T-helper 17 cell (primary cell): ENCODE data around the gene ICOS. TPM values are rescaled to one million over a fixed set of nuclear protein-coding genes. Genes with fewer than 3 reads are reported as not detected.
"Not testable (repeated sequence)": the region's sequence is repeated elsewhere in the genome, so short reads cannot be mapped to it uniquely, and the experiment has no call there.

Experiments
- ATAC-seq: fragments of 150-1000 bp; cut with Tn5 transposase; 2 replicates; pipeline ENCODE4 v1.10.0; 2021; ENCODE audit warnings: mild to moderate bottlenecking, moderate library complexity
- DNase-seq, 3 donors: peaks; one replicate each; pipeline versions ENCODE4 v3.0.0 to v3.0.0-alpha.2; 2020 to 2021
- H3K9me3 ChIP-seq: one replicate; pipeline ENCODE4 v1.7.0; 2013; ENCODE audit warnings: low read length, mild to moderate bottlenecking; ENCODE audit not compliant: control insufficient read depth, poor library complexity, severe bottlenecking
- H3K27ac Mint-ChIP-seq: one replicate; pipeline ENCODE4 v1.8.0; 2022; ENCODE audit warnings: mild to moderate bottlenecking, moderate library complexity, mixed read lengths
- H3K27me3 Mint-ChIP-seq: one replicate; pipeline ENCODE4 v1.8.0; 2022; ENCODE audit warnings: mixed read lengths
- H3K36me3 Mint-ChIP-seq: one replicate; pipeline ENCODE4 v1.8.0; 2022; ENCODE audit warnings: low read depth, mixed read lengths
- H3K4me1 Mint-ChIP-seq: one replicate; pipeline ENCODE4 v1.8.0; 2022; ENCODE audit warnings: mild to moderate bottlenecking, mixed read lengths
- H3K4me3 Mint-ChIP-seq: one replicate; pipeline ENCODE4 v1.8.0; 2022; ENCODE audit warnings: mild to moderate bottlenecking, moderate library complexity, mixed read lengths
- total RNA-seq, 4 donors: library from RNA in 2 of 4; stranded (reverse) in 2 of 4; gene quantifications; one replicate each; pipeline ENCODE4 v1.2.3 and lab custom pipeline; 2022 to 2026

Gene ICOS
- total RNA-seq, 2 donors from 2014 or later: 71.5 to 122 TPM

DNA sequence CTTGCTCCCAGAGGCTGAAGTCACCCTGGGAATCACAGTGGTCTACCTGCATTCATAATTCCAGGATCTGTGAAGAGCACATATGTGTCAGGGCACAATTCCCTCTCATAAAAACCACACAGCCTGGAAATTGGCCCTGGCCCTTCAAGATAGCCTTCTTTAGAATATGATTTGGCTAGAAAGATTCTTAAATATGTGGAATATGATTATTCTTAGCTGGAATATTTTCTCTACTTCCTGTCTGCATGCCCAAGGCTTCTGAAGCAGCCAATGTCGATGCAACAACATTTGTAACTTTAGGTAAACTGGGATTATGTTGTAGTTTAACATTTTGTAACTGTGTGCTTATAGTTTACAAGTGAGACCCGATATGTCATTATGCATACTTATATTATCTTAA is 24.2 kb downstream of the ICOS start:
- Mint-ChIP-seq H3K36me3 (peaks cover 15% of the 10 kb centered on the region), H3K4me3 (no peak overlapping the region), H3K27me3 (no peaks in the 10 kb centered on the region), H3K4me1 (peaks cover 35% of the 10 kb centered on the region), H3K27ac (peak overlapping the region; percentile 99)
- no peaks in the 10 kb centered on the region for H3K9me3 ChIP-seq
- ATAC-seq (no peak), DNase-seq (no peak)

DNA sequence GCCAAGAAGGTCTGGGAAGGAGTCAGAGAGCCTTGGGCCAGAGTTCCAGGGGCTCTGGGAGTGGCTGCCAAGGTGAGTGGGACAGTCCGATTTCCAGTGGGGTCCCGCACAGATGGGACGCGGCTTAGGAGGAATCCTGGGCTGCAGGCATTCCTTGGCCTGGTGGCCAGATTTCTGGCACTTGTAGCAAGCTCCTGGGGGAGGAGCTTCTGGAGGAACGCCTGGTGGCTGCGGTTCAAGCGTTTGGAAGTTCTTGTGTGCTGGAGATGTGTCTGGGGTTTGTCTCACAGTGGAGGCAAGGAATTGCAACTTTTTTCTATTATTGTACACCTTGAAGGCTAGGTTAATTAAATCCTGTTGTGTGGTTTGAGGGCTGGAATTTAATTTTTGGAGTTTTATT is 28.6 kb downstream of the ICOS start:
- not testable (repeated sequence) for H3K4me3 Mint-ChIP-seq, ATAC-seq, H3K36me3 Mint-ChIP-seq, H3K27me3 Mint-ChIP-seq, H3K9me3 ChIP-seq, DNase-seq
- Mint-ChIP-seq H3K27ac (peak overlapping the region; percentile 70), H3K4me1 (peaks cover 31% of the 10 kb centered on the region)

DNA sequence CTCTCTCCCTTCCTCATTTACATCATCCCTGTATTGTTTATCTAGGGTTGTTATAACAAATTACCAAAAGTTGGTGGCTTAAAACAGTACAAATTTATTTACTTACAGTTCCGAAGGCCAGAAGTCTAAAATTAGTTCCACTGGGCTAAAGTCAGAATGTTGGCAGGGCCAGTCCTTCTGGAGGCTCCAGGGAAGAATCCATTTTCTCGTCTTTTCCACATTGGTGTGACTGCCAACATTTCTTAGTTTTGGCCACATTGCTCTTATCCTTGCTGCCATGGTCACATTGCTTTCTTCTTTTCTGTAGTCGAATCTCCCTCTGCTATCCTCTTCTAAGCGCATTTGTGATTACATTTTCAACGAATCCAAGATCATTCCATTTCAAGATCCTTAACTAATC is 34.7 kb downstream of the ICOS start:
- DNase-seq (no peak), ATAC-seq (no peak)
- no peaks in the 10 kb centered on the region for H3K27me3 Mint-ChIP-seq
- H3K4me1 Mint-ChIP-seq: peaks cover 9% of the 10 kb centered on the region
- no peak overlapping the region for H3K4me3 Mint-ChIP-seq
- H3K9me3 ChIP-seq: no peaks in the 10 kb centered on the region
- no peak overlapping the region for H3K27ac Mint-ChIP-seq
- no peaks in the 10 kb centered on the region for H3K36me3 Mint-ChIP-seq

DNA sequence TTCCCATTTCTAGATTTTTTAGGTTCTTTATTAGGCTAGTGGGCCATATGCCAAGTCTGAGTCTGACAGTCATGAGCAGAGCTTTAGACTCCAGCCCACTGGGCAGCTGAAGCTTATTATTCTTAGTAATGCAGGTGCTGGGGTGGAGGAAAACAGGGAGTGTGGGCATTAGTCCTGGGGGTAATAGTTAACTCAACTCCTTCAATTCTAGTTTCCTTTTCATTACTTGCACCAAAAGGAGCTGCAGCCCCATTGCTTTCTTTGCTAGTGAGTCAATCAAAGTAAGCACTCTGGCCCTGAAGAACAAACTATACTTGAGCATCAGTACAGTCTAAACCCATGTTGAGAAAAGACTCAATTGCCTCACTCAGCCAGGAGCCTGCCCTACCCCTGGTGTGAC is 35.5 kb downstream of the ICOS start:
- no peaks in the 10 kb centered on the region for H3K9me3 ChIP-seq
- ATAC-seq: no peak
- H3K4me3 Mint-ChIP-seq: no peak overlapping the region
- H3K4me1 Mint-ChIP-seq: peaks cover 4% of the 10 kb centered on the region
- H3K27me3 Mint-ChIP-seq: no peaks in the 10 kb centered on the region
- no peak for DNase-seq
- H3K27ac Mint-ChIP-seq: no peak overlapping the region
- no peaks in the 10 kb centered on the region for H3K36me3 Mint-ChIP-seq

DNA sequence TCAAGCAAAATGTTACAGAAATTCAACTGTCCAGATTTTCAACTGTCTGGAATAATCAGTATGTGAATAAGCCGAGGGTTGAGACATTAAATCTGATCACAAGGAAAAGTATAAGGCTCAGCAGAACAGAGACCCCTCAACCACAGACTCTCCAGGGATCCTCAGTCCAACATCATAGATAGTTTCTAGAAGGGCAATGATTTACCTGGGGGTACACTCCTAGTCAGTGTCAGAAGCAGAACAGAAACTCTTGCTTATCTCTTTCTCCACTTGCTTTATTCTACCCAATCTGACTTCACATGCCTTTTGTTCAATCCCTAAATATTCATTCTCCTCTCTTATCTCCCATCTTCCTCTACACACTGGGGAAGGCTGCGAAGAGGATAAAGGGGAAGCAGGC is 36.4 kb downstream of the ICOS start:
- ATAC-seq: no peak
- Mint-ChIP-seq H3K27me3 (no peaks in the 10 kb centered on the region), H3K4me1 (peaks cover 4% of the 10 kb centered on the region), H3K4me3 (no peak overlapping the region), H3K36me3 (no peaks in the 10 kb centered on the region), H3K27ac (no peak overlapping the region)
- no peak for DNase-seq
- H3K9me3 ChIP-seq: no peaks in the 10 kb centered on the region

DNA sequence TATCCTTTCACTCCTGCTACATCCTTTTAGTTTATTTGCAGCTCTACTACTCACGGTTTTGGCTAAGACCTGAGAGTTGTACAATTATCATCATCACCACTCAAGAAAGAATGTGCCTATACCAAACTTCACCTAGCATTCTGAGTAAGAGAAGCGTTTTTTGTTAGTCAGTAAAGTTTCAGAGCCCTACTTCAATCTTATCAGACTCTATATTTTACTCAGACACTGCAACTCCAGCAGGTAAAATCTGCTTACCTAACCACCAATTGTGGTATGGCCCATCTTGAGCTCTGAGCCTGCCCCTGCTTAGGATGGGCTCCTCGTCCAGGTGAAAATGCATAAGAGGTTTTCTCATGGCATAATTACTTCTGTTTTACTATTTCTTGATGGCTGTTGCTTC is 37.1 kb downstream of the ICOS start:
- Mint-ChIP-seq H3K4me3 (no peak overlapping the region), H3K4me1 (peaks cover 4% of the 10 kb centered on the region), H3K27ac (no peak overlapping the region), H3K27me3 (no peaks in the 10 kb centered on the region), H3K36me3 (no peaks in the 10 kb centered on the region)
- ATAC-seq (no peak), DNase-seq (no peak)
- H3K9me3 ChIP-seq: no peaks in the 10 kb centered on the region

DNA sequence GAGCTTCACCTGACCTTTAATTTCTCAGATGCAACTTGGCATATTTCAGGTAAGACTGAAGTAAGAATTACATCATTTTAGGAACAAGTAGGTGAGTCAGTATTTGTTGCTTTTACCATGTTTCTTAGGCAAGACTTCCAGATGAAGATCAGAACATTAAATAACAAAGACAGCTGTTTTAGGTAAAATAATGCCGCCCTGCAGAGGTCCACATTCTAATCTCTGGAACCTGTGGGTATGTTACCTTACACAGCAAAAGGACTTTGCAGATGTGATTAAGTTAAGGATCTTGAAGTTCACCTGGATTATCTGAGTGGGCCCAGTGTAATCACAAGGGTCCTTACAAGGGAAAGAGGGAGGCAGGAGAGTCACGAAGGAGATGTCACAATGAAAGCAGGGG is 39.3 kb downstream of the ICOS start:
- DNase-seq (no peak), ATAC-seq (no peak)
- no peaks in the 10 kb centered on the region for H3K27me3 Mint-ChIP-seq
- no peaks in the 10 kb centered on the region for H3K36me3 Mint-ChIP-seq
- H3K27ac Mint-ChIP-seq: no peak overlapping the region
- peaks cover 4% of the 10 kb centered on the region for H3K4me1 Mint-ChIP-seq
- no peak overlapping the region for H3K4me3 Mint-ChIP-seq
- no peaks in the 10 kb centered on the region for H3K9me3 ChIP-seq

DNA sequence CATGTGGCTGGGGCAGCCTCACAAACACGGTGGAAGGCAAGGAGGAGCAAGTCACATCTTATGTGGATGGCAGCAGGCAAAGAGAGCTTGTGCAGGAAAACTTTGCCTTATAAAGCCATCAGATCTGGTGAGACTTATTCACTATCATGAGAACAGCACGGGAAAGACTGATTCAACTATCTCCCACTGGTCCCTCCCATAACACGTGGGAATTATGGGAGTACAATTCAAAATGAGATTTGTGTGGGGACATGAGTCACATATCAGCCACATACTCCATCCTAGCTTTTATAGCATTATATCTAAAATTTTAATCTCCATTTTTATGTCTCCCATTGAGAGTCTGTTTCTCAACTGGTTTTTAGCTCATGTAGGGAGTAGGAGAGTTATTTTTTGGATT is 45.7 kb downstream of the ICOS start:
- ATAC-seq (no peak), DNase-seq (no peak)
- Mint-ChIP-seq H3K36me3 (no peaks in the 10 kb centered on the region), H3K4me1 (peaks cover 10% of the 10 kb centered on the region), H3K27ac (no peak overlapping the region), H3K4me3 (no peak overlapping the region), H3K27me3 (no peaks in the 10 kb centered on the region)
- no peaks in the 10 kb centered on the region for H3K9me3 ChIP-seq

DNA sequence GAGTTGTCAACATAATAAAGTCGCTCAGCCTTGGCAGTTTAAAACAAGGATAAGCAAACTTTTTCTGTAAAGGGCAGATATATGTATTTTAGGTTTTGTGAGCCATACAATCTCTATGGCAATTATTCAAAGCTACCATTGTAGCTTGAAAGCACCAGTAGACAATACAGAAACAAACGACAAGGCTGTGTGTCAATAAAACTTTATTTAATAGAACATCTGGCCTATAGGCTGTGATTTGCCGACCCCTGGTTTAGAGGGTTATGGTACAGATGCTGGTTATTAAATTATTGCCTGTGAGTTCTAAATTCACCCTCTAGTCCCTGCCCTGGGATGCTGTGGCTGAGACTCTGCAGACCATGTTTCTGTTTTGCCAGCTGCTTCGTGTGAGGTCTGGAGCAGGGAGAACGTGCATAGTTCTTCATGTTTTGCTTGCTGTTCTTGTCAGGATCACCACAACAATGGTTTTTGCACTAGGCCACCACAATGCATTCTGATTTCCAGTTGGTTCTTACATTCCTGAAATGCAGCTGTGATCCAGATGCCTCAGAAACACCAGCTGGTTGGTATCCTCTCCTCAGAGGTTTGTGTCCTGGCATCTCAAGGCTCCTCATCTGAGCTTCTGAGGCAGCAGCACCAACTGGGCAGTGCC is 46.6 kb downstream of the ICOS start:
- H3K4me3 Mint-ChIP-seq: no peak overlapping the region
- no peaks in the 10 kb centered on the region for H3K36me3 Mint-ChIP-seq
- peaks cover 15% of the 10 kb centered on the region for H3K4me1 Mint-ChIP-seq
- no peak overlapping the region for H3K27ac Mint-ChIP-seq
- no peak for ATAC-seq
- no peaks in the 10 kb centered on the region for H3K27me3 Mint-ChIP-seq
- H3K9me3 ChIP-seq: no peaks in the 10 kb centered on the region
- DNase-seq: no peak

DNA sequence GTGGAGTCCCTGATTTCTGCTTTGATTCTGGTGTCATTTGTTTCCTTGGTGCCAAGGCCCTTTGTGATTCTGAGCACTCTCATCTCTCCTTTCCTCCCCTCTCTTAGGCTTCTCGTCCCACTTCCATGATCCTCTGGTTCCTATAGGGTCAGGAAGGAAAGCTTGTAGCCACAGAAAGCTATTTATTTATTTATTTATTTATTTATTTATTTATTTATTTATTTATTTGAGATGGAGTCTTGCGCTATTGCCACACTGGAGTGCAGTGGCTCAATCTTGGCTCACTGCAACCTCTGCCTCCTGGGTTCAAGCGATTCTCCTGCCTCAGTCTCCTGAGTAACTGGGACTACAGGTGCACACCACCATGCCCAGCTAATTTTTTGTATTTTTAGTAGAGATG is 49.4 kb downstream of the ICOS start:
- H3K9me3 ChIP-seq, DNase-seq, H3K27me3 Mint-ChIP-seq, H3K36me3 Mint-ChIP-seq, ATAC-seq, H3K27ac Mint-ChIP-seq, H3K4me3 Mint-ChIP-seq: not testable (repeated sequence)
- peaks cover 24% of the 10 kb centered on the region for H3K4me1 Mint-ChIP-seq

DNA sequence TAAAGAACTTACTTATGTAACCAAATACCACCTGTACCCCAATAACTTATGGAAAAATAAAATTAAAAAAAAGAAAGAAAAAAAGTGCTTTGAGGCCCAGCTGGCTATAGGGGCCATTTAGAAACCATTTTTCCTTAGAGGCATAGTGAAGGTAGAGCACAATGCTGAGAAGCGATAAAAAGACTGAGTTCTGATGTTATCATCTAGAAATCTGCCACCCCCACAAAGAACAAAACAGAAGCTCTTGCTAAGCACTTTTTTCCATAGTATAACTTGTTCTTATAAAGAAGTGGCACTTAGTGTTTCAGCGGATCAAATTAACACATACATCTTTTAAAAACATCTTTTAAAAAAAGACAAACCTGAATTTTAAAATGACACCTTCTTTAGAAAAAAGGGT is 51.4 kb downstream of the ICOS start:
- ATAC-seq (no peak), DNase-seq (no peak)
- no peak overlapping the region for H3K4me3 Mint-ChIP-seq
- H3K36me3 Mint-ChIP-seq: no peaks in the 10 kb centered on the region
- peak overlapping the region; percentile 95 for H3K27ac Mint-ChIP-seq
- H3K9me3 ChIP-seq: no peaks in the 10 kb centered on the region
- H3K4me1 Mint-ChIP-seq: peaks cover 24% of the 10 kb centered on the region
- no peaks in the 10 kb centered on the region for H3K27me3 Mint-ChIP-seq

DNA sequence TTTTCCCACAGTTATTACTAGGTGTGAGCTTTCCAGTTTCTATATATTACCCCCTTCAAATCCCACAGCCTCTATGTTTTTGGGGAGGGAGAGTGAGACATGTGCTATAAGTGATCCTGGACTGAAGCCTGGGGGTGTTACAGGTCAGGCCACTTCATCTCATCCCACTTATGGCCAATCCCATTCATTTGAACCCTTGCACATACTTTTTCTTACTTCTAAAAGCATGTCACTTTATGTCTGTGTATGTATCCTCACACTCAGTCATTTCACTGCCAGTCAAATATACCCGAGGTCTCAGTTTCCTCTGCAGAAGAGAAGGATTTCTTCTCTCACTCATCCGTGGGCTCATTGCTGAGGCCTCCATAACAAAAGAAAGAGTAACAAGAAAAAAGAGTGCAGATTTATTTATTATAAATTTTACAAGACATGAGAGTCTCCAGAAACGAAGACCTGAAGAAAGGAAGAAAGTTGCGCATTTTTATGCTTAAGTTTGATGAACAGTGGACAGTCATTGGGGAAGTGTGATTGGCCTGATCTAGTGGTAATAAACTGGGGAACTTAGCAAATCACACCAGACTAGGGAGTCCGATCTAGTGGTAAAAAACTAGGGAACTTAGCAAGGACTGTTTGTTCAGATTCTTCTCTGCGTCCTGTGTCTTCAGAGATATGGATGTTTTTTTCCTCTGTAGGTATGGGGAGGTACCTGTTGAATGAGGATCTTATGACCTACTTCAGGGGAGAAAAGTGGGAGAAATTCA is 52.1 kb downstream of the ICOS start:
- Mint-ChIP-seq H3K27me3 (no peaks in the 10 kb centered on the region), H3K4me3 (no peak overlapping the region), H3K36me3 (no peaks in the 10 kb centered on the region), H3K4me1 (peaks cover 24% of the 10 kb centered on the region), H3K27ac (peak overlapping the region; percentile 95)
- ATAC-seq (no peak), DNase-seq (no peak)
- H3K9me3 ChIP-seq: no peaks in the 10 kb centered on the region

DNA sequence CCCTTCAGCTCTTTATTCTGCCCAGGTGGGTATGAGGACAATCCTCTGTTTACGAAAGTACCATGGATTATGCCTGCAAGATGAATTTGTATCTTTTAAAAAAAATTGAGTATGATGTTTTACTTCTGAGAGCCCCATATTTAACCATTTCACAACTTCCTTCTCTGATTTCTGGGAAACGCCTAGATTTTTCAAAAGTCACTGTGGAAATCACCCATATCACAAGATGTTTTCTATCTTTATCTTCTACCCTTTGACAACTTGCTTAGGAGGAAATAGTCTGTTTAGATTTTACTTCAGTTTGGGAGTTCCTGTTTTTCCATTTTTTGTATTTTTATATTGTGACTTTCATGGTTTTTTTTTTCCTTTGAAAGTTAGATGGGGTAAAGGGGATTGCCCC is 53.0 kb downstream of the ICOS start:
- Mint-ChIP-seq H3K27ac (no peak overlapping the region), H3K4me3 (no peak overlapping the region)
- no peaks in the 10 kb centered on the region for H3K9me3 ChIP-seq

DNA sequence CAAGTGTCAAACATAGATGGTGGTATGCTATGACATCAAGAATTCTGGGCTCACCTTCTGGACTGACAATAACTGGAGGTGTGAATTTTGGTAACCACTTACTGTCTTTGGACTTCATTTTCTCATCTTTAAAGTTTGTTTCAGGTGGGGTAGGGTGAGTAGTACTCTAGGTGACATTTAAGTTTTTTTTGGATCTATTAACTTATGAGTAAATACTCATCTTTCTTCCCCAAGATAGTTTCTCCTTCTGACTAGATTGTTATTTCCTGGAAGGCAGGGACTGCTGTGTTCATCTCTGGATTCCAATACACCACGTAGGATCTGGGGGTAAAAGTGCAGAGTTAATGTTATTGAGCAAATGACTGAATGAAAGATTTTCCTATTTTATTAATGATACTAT is 55.9 kb downstream of the ICOS start:
- no peak for ATAC-seq
- H3K9me3 ChIP-seq: no peaks in the 10 kb centered on the region
- Mint-ChIP-seq H3K4me1 (peaks cover 12% of the 10 kb centered on the region), H3K27ac (no peak overlapping the region), H3K27me3 (no peaks in the 10 kb centered on the region), H3K4me3 (no peak overlapping the region), H3K36me3 (no peaks in the 10 kb centered on the region)
- DNase-seq: no peak

More for the DNA sequence above, 53.0 kb downstream of the ICOS start:
- Mint-ChIP-seq H3K27me3 (no peaks in the 10 kb centered on the region), H3K36me3 (no peaks in the 10 kb centered on the region), H3K4me1 (peaks cover 19% of the 10 kb centered on the region)
- ATAC-seq: no peak
- DNase-seq: no peak
